NT2/D1 (cell line): Measurements from ENCODE around the gene PADI6.

ENCODE experiments used
- SUZ12 ChIP-seq: IDR thresholded peaks from 2 replicates; pipeline ENCODE4 v1.6.1; 2011; ENCODE audit not compliant: insufficient read length, insufficient read depth; ENCODE audit errors: extremely low read depth
- YY1 ChIP-seq: IDR thresholded peaks from 2 replicates; pipeline ENCODE4 v1.6.1; 2011; ENCODE audit not compliant: insufficient read length, insufficient read depth
- ZNF274 ChIP-seq: IDR thresholded peaks from 2 replicates; pipeline ENCODE4 v1.6.1; 2011; ENCODE audit warnings: mild to moderate bottlenecking, low read depth, low read length

DNA sequence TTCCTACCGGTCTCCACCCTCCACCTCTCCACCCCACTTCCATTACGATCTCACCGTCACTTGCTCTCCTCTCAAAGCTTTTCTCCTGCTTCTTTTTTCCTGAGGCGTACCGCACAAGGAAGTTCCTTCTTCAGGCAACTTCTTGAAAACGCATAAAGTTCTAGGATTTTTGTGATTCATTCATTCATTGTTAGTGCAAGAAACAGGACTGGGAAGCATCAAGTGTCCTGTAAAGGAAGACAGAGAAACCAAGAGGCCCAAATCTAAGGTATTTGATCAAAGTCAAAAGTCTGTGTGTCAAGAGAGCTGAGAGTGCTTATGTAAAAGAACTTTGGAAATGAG lies 68.8 kb downstream of the PADI6 start:
- TF ChIP-seq YY1 (no peak), ZNF274 (no peak), SUZ12 (no peak)
